ENCODE measurements around the gene STXBP2.
A peak's percentile ranks its signal among the peaks of the same experiment; 100 is the strongest.

Gene STXBP2

DNA sequence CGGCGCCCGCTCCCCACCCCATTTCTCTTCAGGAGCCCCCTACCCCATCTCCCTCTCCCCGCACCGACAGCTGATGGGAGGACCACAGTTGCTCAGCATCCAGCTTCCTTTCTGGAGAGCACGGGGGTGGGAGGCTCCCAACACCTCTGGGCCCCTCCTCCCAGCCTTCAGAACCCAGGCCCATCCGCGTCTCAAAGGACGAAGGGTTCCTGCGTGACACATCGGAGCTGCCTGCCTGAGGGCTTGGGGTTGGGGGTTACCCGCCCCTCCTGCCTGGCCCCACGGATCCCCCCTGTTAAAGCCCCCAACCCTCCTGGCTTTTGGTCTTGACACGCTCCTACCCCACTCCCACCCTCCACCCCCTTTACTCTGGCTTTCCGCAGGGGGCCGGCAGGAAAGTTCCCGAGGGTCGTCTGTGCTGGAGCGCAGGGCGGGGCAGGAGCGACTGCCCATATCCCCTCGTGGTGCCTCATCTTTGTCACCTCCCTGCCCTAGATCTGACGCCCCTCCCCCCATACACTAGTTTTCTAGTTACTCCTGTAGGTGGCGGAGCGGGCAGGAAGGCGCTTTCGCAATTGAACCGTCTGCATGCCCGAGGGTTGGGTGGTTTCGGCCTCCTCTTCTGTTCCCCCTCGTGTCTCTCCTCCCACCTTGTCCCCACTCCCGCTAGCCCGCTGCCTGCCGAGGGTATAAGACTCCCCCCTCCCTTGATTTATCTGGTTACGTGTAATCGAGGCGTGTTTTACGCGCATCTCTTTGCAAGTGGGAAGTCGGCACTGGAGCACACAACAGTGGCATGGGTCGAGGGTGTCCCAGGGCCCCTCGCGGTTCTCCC is 44.6 kb downstream of the STXBP2 start:
- DNase-seq: peak; percentile 89 to 90

DNA sequence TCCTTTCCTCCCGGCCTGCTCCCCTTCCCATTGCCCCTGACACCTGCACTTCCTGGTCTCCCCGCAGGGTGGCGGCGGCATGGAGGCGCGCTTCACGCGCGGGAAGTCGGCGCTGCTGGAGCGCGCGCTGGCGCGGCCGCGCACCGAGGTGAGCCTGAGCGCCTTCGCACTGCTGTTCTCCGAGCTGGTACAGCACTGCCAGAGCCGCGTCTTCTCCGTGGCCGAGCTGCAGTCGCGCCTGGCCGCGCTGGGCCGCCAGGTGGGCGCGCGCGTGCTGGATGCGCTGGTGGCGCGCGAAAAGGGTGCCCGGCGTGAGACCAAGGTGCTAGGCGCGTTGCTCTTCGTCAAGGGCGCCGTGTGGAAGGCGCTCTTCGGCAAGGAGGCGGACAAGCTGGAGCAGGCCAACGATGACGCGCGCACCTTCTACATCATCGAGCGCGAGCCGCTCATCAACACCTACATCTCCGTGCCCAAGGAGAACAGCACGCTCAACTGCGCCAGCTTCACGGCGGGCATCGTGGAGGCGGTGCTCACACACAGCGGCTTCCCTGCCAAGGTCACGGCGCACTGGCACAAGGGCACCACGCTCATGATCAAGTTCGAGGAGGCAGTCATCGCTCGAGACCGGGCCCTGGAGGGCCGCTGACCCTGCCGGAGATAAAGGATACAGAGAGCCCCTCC is 45.4 kb downstream of the STXBP2 start:
- no peak for DNase-seq

DNA sequence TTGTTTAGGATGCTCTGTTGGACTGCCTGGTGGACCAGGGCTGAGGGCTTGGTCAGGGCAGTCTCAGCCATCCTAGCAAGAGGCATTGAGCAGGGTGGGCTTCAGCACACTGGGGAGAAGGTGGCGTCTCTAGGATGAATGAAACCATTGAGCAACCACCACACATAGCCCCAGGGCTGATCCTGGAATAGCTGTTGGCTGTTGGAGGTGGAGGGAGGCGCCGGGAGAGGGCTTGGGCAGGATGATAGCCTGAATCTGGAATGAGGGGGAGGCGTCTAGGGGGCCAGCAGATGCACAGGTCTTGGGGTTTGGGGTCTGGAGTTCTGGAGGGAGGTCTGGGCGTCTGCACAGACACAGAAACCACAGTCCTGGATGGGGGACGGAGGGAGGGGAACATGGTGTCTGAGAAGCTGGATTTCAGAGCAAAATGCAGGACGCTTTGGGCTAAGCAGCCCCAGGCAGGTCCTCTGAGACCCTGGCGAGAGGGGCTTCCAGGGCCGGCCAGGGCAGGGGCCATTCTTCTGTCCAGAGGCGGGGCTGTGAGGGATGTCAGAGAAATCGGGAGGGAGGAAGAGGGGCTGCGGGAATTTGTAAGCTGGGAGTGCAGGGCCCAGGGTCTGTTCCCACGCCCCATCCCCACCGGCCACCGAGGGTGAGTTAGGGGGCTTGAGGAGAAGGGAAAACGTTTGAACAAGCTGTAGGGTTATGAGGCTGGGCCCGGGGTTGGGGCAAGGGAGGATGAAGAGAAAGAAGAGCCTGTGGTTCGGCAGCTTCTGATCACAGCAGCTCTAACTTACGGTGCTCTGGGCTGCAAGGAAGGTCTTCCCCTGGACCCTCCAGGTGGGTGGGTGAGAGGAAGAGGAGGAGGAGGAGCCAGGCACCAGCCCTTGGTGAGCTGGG is 48.9 kb downstream of the STXBP2 start:
- no peak for DNase-seq

DNA sequence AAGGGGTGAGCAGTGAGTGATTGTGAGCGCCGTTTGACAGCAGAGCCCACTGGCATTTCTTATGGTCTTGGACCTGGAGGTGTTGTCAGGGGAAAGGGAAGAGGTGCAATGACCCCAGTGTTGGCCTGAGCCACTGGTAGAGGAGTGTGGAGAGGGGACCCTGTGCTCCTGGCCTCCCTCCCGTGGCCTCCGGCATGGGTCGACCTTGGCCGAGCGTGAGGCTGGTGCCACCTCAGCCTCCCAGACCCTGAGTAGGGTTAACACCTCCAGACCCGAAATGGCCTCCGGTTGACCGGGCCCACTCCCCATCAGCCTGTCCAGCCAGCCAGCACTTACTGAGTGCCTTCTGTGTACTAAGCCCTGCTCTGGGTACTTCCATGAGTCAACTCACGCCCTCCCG is 50.3 kb downstream of the STXBP2 start:
- no peak for DNase-seq

DNA sequence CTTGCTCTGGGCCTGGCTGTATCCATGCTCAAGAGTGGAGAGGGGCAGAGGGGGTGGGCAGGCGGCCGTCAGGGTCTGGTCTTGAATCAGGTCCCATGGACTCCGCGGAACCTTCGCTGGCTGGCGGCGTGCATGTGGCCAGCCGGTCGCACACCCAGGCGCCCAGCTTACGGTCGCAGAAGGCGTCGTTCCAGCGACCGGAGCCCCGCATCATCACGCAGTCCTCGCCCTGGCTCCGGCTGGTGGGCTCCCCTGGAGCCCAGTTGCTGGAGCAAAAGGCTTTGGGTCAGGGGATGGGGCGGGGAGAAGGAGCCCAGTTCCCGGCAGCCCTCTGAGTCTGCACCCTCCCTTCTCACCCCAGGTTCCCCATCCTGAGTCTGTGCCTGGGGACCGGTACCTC is 52.3 kb downstream of the STXBP2 start:
- DNase-seq: no peak

DNA sequence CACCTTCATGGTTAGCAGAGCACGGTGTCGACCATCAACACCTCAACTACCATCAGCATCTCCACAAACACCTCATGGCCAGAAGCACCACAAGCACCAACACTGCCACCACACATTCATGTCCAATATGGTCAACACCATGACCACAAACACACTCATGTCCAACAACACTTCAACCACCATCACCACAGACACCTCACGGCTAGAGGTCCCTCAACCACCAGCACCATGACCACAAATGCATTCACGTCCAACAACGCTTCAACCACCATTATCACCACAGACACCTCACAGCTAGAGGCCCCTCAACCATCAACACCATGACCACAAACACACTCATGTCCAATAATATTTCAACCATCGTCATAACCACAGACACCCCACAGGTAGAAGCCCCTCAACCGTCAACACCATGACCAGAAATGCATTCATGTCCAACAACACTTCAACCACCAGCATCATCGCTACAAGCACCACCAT is 53.9 kb downstream of the STXBP2 start:
- DNase-seq: peak; percentile 41 to 44

DNA sequence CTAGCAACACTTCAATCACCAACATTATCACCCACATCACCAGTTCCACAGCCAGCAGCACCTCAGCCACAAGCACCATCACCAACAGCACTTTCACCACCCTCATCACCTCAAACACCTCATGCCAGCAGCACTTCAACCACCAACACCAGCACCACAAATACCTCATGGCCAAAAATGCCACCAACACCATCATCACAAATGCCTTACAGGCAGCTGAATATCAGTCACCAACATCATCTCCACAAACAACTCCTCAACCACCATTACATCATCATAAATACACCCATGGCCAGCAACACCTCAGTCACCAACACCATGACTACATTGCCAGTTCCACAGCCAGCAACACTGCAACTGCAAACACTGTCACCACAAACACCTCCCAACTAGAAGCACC is 54.6 kb downstream of the STXBP2 start:
- DNase-seq: peak in 1 of 2 experiments; percentile 43

DNA sequence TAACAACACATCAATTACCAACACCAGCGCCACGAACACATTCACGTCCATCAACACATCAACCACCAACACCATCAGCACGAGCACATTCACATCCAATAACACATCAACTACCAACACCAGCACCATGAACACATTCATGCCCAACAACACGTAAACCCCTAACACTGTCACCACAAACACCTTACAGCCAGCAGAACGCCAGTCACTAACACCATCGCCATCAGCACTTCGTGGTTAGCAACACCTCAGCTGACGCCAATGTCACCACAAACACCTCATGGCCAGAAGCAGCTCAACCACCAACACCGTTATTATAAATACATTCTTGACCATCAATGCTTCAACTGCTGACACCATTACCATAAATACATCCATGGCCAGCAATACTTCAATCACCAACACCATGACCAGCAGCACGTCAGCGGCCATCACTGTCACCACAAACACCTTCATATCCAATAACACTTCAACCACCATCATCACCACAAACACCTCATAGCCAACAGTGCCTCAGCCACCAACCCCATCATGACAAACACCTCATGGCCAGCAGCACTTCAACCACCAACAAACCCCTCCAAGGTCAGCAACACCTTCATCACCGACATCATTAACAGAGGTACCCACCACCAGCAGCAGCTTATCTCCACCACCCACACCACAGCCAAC is 55.6 kb downstream of the STXBP2 start:
- DNase-seq: no peak

DNA sequence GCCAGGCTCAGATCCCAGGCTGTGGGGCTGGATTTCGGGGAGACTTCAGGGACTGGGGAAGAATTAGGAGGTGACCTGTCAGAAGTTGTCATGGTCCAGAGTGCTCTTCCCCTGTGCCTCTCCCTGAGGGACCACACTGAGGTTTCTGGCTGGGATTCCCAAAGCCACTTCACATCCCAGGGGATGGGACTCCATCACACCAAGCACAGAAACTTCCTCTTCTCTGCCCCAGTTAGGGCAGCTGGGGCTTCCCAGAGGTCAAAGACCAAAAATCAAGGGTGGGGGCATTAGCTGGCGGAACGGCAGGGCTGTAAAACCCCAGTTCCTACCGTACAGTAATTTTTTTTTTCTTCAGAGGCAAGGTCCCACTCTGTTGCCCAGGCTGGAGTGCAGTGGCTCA is 57.6 kb downstream of the STXBP2 start:
- DNase-seq: no peak
